ENCODE data around the gene PLTP. TPM values are rescaled to one million over a fixed set of nuclear protein-coding genes. Genes with fewer than 3 reads are reported as not detected.

PLTP gene
- polyA plus RNA-seq, 3 donors from 2014 or later = 0.77 to 17.5 (median 7.3) TPM

GRCh38 chr20:45920462-45921336, 8.7 kb upstream of the PLTP start:
- Mint-ChIP-seq H3K9me3 (no peaks in the 10 kb centered on the region), H3K4me1 (no peaks in the 10 kb centered on the region), H3K27me3 (ENCODE audit: low read depth in 3 of 3) (peaks cover 4 to 10% (median 9%) of the 10 kb centered on the region in 3 donors), H3K4me3 (no peak overlapping the region), H3K36me3 (no peaks in the 10 kb centered on the region), H3K27ac (no peak overlapping the region)
- DNase-seq = no peak

- Mint-ChIP-seq H3K36me3 (no peaks in the 10 kb centered on the region), H3K27me3 (ENCODE audit: low read depth in 3 of 3) (peaks cover 4 to 10% (median 9%) of the 10 kb centered on the region in 3 donors), H3K4me3 (no peak overlapping the region), H3K27ac (no peak overlapping the region), H3K9me3 (no peaks in the 10 kb centered on the region), H3K4me1 (no peaks in the 10 kb centered on the region)
- DNase-seq = no peak
Observed at GRCh38 chr20:45919542-45920399, 7.8 kb upstream of the PLTP start.

GRCh38 chr20:45918779-45919537, 7.0 kb upstream of the PLTP start:
- H3K4me1 Mint-ChIP-seq = no peaks in the 10 kb centered on the region
- peaks cover 5 to 10% (median 9%) of the 10 kb centered on the region in 3 donors for H3K27me3 Mint-ChIP-seq (ENCODE audit: low read depth in 3 of 3)
- H3K4me3 Mint-ChIP-seq = no peak overlapping the region
- no peak overlapping the region for H3K27ac Mint-ChIP-seq
- no peaks in the 10 kb centered on the region for H3K36me3 Mint-ChIP-seq
- DNase-seq = no peak
- no peaks in the 10 kb centered on the region for H3K9me3 Mint-ChIP-seq

GRCh38 chr20:45918182-45918737, 6.3 kb upstream of the PLTP start:
- H3K27me3 Mint-ChIP-seq (ENCODE audit: low read depth in 3 of 3) = peaks cover 5 to 10% (median 9%) of the 10 kb centered on the region in 3 donors
- H3K36me3 Mint-ChIP-seq = no peaks in the 10 kb centered on the region
- no peaks in the 10 kb centered on the region for H3K9me3 Mint-ChIP-seq
- no peak overlapping the region for H3K4me3 Mint-ChIP-seq
- DNase-seq = no peak
- no peaks in the 10 kb centered on the region for H3K4me1 Mint-ChIP-seq
- H3K27ac Mint-ChIP-seq = no peak overlapping the region

GRCh38 chr20:45917790-45918141, 5.8 kb upstream of the PLTP start:
- Mint-ChIP-seq H3K27me3 (ENCODE audit: low read depth in 3 of 3) (peaks cover 5 to 10% (median 9%) of the 10 kb centered on the region in 3 donors), H3K4me1 (no peaks in the 10 kb centered on the region), H3K9me3 (no peaks in the 10 kb centered on the region), H3K4me3 (no peak overlapping the region), H3K27ac (no peak overlapping the region), H3K36me3 (no peaks in the 10 kb centered on the region)
- no peak for DNase-seq

- DNase-seq = no peak
- no peaks in the 10 kb centered on the region for H3K9me3 Mint-ChIP-seq
- no peak overlapping the region for H3K27ac Mint-ChIP-seq
- H3K27me3 Mint-ChIP-seq (ENCODE audit: low read depth in 3 of 3) = peaks cover 4 to 9% (median 8%) of the 10 kb centered on the region in 3 donors
- peaks cover 13 to 16% of the 10 kb centered on the region in 2 donors for H3K4me1 Mint-ChIP-seq
- no peaks in the 10 kb centered on the region for H3K36me3 Mint-ChIP-seq
- H3K4me3 Mint-ChIP-seq = peak overlapping the region in 1 of 5 donors; percentile 55
Observed at GRCh38 chr20:45913116-45913515, 1.2 kb upstream of the PLTP start.

GRCh38 chr20:45912344-45912682, 358 bp upstream of the PLTP start:
- H3K4me3 Mint-ChIP-seq = peak overlapping the region; percentile 30 to 75 (median 62)
- no peaks in the 10 kb centered on the region for H3K36me3 Mint-ChIP-seq
- H3K27ac Mint-ChIP-seq = peak overlapping the region in 1 of 6 donors; percentile 30
- H3K9me3 Mint-ChIP-seq = no peaks in the 10 kb centered on the region
- peaks cover 13 to 16% of the 10 kb centered on the region in 2 donors for H3K4me1 Mint-ChIP-seq
- DNase-seq = no peak
- H3K27me3 Mint-ChIP-seq (ENCODE audit: low read depth in 3 of 3) = peaks cover 4 to 10% (median 8%) of the 10 kb centered on the region in 3 donors

- no peaks in the 10 kb centered on the region for H3K9me3 Mint-ChIP-seq
- peak overlapping the region; percentile 66 to 91 (median 80) for H3K27ac Mint-ChIP-seq
- peaks cover 13 to 16% of the 10 kb centered on the region in 2 donors for H3K4me1 Mint-ChIP-seq
- peaks cover under 1 to 10% (median 6%) of the 10 kb centered on the region in 3 donors for H3K27me3 Mint-ChIP-seq (ENCODE audit: low read depth in 3 of 3)
- DNase-seq = peak; percentile 92 to 94 (median 93)
- peaks cover 0 to under 1% (median 0%) of the 10 kb centered on the region in 3 donors for H3K36me3 Mint-ChIP-seq
- H3K4me3 Mint-ChIP-seq = peak overlapping the region; percentile 73 to 91 (median 78)
Observed at GRCh38 chr20:45910670-45911485, 1.1 kb downstream of the PLTP start.

- H3K9me3 Mint-ChIP-seq = no peaks in the 10 kb centered on the region
Observed at GRCh38 chr20:45909817-45910669, 1.9 kb downstream of the PLTP start.

GRCh38 chr20:45909336-45909808, 2.6 kb downstream of the PLTP start:
- no peak for DNase-seq
- no peak overlapping the region for H3K4me3 Mint-ChIP-seq
- no peaks in the 10 kb centered on the region for H3K9me3 Mint-ChIP-seq

More at GRCh38 chr20:45909817-45910669, 1.9 kb downstream of the PLTP start:
- Mint-ChIP-seq H3K4me3 (peak overlapping the region; percentile 73 to 91 (median 78)), H3K36me3 (peaks cover 0 to 7% (median 0%) of the 10 kb centered on the region in 3 donors), H3K4me1 (peaks cover 13 to 16% of the 10 kb centered on the region in 2 donors), H3K27ac (peak overlapping the region; percentile 58 to 91 (median 78)), H3K27me3 (ENCODE audit: low read depth in 3 of 3) (peaks cover 0 to 10% (median 6%) of the 10 kb centered on the region in 3 donors)
- no peak for DNase-seq

GRCh38 chr20:45908084-45908483, 3.9 kb downstream of the PLTP start:
- H3K4me3 Mint-ChIP-seq = no peak overlapping the region
- H3K4me1 Mint-ChIP-seq = peaks cover 13 to 16% of the 10 kb centered on the region in 2 donors
- peak overlapping the region in 2 of 6 donors; percentile 5 to 28 for H3K27ac Mint-ChIP-seq
- DNase-seq = no peak
- H3K9me3 Mint-ChIP-seq = no peaks in the 10 kb centered on the region
- H3K36me3 Mint-ChIP-seq = peaks cover 0 to 7% (median 0%) of the 10 kb centered on the region in 3 donors
- H3K27me3 Mint-ChIP-seq (ENCODE audit: low read depth in 3 of 3) = peaks cover 0 to 10% (median 6%) of the 10 kb centered on the region in 3 donors

More at GRCh38 chr20:45909336-45909808, 2.6 kb downstream of the PLTP start:
- H3K27ac Mint-ChIP-seq = peak overlapping the region in 1 of 6 donors; percentile 53
- peaks cover 13 to 16% of the 10 kb centered on the region in 2 donors for H3K4me1 Mint-ChIP-seq
- peaks cover 0 to 7% (median 0%) of the 10 kb centered on the region in 3 donors for H3K36me3 Mint-ChIP-seq
- H3K27me3 Mint-ChIP-seq (ENCODE audit: low read depth in 3 of 3) = peaks cover 0 to 10% (median 6%) of the 10 kb centered on the region in 3 donors
